Measurements from ENCODE around the gene MAPKAPK2.
"Not testable (repeated sequence)": the region's sequence is repeated elsewhere in the genome, so short reads cannot be mapped to it uniquely, and the experiment has no call there.

Gene MAPKAPK2

DNA sequence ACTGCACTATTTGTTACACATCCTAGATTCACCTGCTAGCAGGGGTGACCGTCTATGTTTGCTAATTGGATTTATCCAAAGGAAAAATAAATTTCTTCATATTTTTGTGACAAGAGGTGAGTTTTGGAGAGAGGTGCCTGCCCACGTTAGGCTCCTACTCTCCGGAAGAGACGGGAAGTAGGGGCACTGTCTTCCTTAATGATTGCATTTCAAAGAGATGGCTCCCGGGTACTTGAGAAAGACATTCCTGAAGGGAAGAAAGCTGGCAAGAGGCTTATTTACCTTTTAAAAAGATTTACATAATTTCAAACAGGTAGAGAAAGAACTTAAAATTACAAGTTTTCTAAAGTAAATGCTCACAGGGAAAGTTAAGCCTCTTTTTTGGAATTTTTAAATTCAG is 67.2 kb downstream of the MAPKAPK2 start:
- no peak for DNase-seq

DNA sequence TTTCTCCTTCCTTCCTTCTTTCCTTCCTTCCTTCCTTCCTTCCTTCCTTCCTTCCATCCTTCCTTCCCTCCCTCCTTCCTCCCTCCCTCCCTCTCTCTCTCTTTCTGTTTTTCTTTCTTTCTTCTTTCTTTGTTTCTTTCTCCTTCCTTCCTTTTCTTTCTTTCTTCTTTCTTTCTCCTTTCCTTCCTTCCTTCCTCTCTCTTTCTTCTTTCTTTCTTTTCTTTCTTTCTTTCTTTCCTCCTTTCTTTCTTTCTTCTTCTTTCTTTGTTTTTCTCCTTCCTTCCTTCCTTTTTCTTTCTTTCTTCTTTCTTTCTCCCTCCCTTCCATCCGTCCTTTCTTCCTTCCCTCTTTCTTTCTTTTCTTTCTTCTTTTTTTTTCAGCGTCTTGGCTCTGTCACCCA is 67.8 kb downstream of the MAPKAPK2 start:
- DNase-seq: no peak

DNA sequence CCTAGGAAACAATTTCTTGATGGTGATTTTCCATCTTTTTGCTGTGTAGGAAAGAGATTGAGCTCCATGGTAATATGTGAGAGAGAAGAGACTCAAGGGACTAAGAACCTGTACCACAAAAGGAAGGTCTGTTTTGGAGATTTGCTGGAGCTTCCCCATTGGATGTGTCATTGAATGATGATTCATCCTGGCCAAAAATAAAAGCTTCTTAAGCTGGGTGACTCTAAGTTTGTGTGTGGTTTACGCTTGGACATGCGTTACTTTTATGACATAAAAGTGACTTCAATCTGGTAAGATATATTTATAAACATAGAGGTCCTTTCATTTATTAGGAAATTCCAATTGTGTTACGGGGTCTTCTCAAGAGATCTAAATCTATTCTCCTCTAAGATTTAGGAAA is 68.4 kb downstream of the MAPKAPK2 start:
- no peak for DNase-seq

DNA sequence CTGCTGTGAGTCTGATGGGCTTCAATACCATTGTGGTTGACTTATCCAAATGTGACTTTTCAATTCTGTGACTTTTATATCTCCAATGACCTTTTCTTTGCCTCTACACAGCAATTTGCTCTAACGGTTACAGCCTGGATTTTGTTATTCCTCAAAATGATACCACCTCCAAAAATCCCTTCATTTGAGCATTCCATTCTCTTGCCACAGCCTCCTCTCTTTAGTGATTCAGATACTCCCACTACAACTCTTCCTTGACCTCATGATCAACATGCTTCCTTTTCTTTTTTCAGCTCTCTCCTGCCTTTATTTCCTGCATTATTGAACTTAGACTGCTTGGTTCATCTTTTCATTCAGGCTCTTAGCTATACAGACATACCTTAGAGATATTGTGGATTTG is 69.3 kb downstream of the MAPKAPK2 start:
- no peak for DNase-seq

DNA sequence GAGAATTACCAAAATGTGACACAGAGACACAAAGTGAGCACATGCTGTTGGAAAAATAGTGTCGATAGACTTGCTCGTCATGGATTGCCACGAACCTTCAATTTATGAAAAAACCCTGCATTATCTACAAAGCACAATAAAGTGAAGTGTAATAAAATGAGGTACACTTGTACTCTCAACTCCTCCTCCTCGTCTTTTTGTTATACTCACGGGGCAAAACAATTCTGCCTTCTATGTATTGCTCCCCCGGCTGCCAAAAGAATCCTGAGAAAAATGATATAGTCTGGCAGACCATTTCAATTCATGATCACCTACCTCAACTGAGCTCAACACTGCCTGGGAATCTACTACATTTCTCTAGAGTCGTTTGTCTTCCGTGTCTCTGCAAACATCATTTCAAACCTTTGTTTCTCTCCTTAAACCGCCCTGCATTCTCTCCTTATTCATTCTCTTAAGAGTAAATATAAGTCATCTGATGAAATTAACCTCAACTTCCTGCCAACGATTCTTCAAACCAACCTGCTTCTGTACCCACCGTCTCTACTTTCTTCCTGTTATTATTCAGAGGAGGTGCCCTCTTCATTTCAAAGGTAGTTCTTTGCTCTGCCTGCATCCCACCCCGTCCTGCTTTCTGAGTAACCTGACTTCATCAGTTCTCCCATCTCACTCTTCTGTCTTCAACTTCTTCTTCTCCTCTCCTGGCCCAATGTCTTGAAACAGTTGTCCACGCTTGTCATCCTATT is 73.0 kb downstream of the MAPKAPK2 start:
- DNase-seq: no peak

DNA sequence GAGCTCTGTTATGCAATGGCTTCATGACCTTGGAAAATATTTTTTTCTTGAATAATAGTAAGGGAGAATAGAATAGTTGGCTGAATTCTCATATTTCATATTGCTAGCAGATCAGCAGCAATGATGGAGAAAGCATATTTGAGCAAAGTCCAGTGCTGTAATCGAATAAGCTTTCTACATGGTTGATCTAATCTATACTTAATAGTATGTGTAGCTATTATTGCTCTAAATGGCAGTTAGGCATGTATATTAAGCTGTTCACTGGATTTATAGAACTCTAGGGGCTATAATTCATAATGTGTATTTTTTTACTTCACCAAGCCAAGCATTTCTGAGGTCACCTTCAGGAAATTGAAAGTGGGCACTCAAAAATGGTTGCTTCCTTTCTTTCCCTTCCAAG is 75.9 kb downstream of the MAPKAPK2 start:
- DNase-seq: no peak

DNA sequence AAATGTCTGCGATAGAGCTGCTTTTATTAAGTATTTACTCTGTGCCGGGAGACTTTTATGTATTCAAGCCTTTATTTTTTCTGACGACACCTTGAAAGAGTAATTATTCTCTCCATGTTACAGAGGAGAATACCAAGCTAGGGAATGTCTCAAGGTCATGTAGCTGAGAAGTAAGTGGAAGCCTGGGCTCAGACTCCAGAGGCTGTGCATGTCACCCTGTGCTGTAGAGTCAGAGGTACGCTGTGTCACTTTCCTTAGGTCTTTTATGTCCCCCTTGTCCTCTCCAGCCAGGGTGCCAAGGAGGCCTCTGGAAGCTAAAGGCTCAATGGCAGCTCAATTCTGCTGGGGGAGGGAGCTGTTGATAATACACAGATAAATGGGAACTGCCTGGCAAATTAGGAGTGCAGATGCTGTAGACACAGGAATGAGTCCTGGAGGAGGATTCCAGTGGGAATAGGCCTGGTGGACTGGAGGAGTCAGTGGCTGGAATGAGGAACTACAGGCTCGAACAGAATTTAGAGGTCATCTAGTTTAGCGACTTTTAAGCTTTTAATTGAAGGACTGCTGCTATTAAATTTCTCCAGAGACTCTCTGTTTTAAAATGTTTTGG is 76.6 kb downstream of the MAPKAPK2 start:
- DNase-seq: no peak

DNA sequence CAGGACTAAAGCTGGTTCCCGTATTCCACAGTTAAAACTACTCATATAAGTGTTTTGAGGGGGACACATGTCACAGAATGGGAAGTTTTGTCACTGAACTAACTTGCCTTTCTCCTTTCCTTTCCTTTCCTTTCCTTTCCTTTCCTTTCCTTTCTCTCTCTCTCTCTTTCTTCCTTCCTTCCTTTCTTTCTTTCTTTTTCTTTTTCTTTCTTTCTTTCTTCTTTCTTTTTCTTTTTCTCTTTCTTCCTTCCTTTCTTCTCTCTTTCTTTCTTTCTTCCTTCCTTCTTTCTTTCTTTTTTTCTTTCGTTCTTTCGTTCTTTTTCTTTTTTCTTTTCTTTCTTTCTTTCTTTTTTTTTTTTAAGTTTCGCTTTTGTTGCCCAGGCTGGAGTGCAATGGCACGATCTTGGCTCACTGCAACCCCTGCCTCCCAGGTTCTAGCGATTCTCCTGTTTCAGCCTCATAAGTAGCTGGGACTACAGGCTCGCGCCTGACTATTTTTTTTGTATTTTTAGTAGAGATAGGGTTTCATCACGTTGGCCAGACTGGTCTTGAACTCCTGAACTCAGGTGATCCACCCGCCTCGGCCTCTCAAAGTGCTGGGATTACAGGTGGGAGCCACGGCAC is 78.1 kb downstream of the MAPKAPK2 start:
- DNase-seq: not testable (repeated sequence)

DNA sequence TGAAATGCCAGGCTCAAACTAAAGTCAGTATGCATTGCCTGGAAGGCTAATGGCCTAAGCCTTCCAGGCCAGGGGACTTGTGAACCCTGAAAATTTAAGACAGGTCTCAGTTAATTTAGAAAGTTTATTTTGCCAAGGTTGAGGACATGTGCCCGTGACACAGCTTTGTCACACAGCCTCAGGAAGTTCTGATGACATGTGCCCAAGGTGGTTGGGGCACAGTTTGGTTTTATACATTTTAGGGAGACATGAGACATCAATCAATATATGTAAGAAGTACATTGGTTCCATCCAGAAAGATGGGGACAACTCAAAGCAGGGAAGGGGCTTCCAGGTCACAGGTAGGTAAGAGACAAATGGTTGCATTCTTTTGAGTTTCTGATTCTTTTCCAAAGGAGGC is 81.1 kb downstream of the MAPKAPK2 start:
- DNase-seq: not testable (repeated sequence)

DNA sequence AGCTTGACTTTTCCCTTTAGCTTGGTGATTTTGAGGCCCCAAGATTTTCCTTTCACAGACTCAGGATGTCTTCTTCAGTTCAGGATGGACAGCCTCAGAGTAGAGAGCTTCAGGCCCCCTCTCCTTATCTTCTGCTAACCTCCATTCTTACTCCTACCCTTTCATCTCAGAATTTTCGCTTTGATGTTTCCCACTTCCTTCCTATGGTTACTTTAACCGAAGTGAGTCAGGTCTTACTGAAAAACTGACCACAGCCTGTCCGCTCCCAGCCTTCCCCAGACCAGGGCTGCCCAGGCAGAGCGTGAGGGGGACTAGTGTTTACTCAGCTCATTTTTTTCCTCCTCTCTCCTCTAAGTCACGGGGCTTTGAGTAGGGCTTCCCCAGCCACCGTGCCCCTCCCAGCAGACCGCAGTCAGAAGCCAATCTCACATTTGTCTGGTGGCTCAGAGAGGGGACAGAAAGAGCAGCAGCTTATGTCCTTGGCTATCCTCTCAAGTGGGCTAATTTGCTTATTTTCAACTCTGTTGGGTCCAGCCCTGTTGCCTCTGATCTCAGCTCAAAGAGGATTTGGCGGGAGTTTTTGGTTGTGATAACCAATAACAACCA is 81.6 kb downstream of the MAPKAPK2 start:
- DNase-seq: peak; percentile 87

DNA sequence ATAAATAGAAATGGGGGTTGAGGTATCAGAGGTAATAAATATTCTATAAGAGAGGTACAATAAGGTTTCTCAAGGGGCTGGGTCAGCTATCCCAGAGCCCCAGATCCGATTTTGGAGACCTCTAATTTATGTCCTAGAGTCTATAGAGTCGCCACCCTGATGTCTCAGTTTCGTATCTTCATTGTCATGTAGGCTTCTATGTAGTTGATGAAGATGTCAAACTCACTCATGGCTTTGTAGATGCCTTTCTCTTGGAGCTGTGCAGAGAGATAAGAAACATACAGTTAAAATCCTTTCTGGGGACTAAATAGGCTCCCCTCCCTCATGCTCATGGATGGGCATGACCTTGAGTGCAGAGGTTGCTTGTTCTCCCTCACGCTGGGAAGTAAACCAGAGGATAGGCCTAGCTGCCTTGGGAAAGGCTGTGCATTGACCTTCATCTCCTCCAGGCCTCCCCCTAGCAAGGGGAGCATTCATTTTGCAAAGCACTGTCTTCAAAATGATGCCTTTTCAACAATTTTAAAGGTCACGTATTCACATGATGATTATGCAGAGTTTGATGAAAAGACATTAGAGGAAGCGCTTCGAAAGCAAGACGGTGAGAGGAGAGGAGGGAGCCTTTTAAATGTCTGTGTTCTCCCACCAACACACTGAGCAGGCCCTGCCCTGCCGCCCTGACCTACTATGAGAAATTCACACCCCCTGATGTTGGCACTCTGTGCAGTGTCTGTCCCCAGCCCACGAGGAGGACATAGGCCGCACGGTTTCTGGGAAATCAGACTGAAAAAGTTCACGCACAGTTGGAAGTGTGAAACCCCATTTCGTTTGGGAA is 84.0 kb downstream of the MAPKAPK2 start:
- DNase-seq: no peak

DNA sequence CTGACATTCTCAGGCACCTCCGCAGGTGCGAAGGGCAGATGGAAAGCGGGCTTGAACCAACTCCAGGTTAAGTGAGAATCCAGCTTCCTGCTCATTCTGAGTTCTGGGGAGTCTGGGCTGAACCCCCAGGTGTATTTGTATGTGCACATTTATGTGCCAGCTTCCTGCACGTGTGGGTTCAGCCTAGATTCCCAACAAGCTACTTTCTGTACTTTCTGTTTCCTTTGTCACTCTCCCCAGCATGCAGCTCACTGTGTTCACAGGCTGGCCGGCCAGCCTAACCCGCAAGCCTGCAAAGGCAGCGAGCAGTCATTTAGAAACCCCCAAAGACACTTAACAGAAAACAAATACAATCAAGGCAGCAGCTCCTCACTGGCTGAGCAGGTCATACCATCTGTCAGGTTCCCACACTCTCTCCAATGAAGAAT is 84.6 kb downstream of the MAPKAPK2 start:
- DNase-seq: peak; percentile 80

DNA sequence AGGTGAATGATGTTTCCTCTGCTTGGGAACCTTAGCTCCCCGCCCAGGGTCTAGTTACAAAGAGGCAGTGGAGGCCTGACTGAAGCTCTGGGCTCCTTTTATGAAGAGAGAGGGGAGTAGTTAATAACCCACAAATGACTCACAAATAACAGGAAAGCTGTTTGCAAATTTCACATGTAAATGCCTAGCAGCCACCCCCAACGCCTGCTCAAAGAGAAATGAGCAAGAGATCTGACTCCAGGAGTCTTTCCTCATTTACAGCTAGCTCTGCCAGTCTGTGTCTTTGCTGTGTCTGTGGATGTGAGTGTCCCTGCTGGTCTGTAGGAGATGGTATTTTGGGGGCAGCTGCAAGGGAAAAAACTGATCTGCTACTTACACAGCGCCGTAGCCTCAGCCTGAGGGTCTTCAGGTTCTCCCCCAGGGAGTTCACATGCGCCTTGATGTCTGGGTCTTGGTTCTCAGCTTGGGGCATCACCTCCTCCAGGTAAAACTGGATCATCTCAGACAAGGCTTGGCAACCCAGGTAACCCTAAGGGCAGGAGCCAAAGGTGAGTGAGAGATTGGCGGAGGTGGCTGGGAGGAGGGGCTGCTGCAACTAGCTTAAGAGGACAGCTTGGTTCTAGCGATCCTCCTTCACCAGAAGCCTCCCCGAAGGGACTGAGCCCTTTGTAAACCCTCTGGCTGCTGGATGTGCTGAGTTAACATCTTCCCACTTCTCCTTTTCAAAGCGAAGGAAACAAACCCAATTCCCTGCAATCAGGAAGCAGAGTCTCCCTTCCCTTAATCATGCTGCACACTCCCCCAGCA is 86.0 kb downstream of the MAPKAPK2 start, which contains the start of gene IL19:
Gene IL19, plus strand, starts transcription at position 243 of the 807 bp plus-strand sequence. CDS start 65,890 bp downstream, outside the sequence.
- DNase-seq: peak; percentile 70

DNA sequence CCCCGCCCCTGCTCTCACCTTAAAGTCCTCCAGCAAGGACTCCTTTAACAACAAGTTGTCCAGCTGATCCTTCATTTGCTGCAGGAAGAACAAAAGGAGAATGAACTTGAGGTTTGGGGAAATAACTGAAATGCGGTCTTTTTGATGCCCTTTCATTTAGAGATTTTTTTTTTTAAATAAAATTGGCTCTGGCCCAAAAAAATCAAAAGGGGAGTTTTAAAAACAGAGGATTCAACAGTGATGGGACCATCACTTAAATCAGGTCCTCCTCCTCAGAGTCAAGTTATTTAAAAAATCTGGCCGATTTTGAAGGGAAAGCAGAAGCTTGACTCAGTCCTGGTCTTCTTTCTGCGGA is 86.6 kb downstream of the MAPKAPK2 start:
- no peak for DNase-seq

DNA sequence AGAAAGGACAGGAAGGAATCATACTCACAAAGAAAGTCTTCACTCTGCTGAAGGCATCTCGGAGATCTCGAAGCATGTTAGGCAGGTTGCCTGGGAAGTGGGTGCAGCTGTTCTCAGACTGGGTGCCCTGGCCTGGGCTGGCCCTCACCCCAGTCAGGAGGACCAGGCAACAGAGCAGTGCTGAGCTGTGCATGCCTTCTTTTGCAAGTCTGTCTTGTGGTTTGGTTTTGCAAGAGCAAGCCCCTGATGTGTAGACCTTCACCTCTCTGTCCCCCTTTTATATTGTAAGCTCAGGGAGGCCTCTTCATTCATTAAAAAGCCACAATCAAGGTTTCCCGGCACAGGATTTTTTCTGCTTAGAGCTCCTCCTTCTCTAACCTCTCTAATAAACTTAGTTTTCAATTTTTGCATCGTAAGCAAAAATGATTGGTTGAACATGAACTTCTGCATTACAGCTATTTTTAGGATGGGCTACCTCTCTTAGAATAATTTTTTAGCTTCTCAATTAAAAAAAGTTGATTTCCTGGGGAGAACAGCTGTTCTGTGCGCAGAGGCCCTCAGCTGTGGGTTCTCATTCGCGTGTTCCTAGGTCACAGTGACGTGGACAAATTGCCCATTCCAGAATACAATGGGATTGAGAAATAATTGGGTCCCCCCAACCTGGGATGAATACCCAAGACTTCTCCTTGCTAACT is 87.7 kb downstream of the MAPKAPK2 start, which contains the start of gene IL10:
Gene IL10, minus strand, starts transcription at position 252 of the 695 bp plus-strand sequence. Its CDS starts 59 bp downstream, at position 193.
- no peak for DNase-seq

DNA sequence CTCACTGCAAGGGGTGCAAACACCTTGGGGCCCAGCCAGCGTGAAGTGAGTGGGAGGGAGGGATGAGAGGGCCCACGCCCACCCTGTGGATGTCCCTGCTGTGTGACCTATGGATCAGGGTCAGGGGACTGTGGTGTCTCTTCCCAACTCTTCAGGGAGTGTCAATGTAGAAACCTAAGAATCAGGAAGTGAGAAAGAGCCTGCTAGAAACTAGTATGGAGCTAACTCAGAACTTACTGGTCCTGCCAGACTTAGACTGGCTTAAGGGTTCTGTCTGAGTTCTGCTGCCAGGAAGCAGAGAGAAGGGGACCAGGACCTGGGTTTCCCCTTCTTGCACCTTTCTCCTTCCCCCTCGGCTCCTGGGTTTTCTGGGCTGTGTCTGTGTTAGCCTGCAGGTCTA is 89.4 kb downstream of the MAPKAPK2 start:
- no peak for DNase-seq

DNA sequence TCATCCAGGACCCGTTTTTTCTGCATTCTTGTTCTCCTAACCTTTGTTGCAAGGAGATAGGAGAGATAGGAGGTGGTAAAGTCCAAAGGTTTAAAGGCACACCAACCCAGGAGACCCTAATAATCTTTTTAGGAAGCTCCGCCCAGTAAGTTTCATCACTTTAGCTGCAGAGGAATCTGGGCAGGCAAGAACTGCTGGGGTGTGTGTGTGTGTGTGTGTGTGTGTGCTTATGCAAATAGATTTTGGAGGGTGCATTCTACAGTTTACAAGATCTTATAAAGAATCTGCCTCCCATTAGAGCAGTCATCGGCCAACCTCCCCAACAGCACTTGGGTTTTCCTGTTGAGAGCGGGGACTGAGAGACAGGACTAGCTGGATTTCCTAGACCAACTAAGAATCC is 91.5 kb downstream of the MAPKAPK2 start:
- no peak for DNase-seq

DNA sequence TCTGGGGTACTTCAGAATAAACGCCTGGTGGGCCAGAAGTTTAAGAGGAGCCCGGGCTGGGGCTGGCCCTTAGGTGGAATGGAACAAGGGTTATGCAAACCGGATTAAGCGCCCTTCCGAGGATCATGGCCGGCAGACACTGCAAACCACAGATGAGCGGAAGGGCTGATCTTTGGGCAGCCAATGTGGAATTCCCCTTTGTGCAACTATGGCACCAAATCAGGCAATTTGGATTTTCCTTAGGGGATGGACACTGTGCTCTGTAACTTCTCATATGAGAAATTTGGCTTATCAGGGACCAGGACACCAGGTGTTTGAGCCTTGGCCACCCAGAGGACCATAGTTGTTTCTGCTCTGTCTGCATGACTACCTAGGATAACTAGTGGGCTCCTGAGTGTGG is 93.3 kb downstream of the MAPKAPK2 start:
- DNase-seq: no peak

DNA sequence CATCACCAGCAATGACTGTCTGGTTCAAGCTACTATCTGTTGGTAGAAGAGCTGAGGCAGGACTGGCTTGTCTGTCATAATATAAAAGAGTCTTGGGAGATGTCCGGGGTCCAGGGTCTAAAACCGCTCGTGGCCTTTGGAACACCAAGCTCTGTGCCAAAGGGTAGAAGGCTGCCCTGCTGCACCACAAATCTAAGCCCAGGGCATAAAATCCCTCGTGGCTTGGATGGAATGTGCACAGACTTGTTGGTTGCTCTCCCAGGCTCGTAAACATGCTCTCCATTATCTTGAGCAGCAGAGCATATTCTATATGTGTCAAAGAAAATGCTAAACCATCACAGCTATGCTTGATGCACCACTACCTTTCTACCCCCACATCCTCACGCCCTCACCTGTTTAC is 94.2 kb downstream of the MAPKAPK2 start:
- not testable (repeated sequence) for DNase-seq

DNA sequence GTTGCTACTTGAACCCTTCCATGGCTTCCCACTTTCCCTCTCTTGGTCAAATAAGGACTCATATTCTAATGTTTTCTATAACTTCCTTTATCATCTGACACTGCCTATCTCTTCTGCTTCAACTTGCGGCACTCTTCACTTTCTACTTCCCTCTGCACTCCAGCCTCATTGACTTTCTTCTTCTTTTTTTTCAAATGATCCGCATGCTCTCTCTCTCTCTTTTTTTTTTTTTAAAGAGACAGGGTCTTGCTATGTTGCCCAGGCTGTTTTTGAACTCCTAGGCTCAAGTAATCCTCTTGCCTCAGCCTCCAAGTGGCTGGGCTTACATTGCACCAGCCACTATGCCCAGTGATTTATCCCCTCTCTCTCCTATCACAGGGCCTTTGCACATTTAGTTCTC is 94.9 kb downstream of the MAPKAPK2 start:
- no peak for DNase-seq

DNA sequence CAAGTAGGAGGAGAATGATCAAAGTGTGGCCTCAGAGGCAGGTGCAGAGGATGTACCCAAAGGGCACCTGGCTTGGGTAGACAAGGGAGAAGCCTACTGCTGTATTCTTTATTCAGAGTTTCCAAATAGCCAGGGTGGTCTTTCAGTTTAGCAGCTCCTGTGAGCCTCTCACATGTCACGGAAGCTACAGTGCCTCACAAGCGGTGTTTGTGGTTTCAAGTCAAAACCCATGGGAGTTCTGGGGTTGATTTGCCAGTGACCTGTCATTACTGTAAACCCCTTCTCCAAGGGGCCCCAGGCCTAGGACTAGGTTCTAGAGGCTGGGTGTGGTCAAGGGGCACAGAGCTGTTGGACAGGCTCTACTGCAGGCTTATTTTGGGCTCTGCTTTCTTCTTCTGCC is 97.7 kb downstream of the MAPKAPK2 start:
- DNase-seq: no peak

Data from activated effector memory CD4-positive, alpha-beta T cell treated with anti-CD3 and anti-CD28 coated beads, Interleukin-2, amount 50 U/mL, for 16 hours (primary cell).